GM13976 (cell line): ENCODE measurements around the gene AVL9.
A peak's percentile ranks its signal among the peaks of the same experiment; 100 is the strongest.
"Not testable (repeated sequence)": the region's sequence is repeated elsewhere in the genome, so short reads cannot be mapped to it uniquely, and the experiment has no call there.

ENCODE experiments used
- DNase-seq: peaks from one replicate; pipeline ENCODE4 v3.0.0; 2012; ENCODE audit warnings: low spot score
- CTCF ChIP-seq: IDR thresholded peaks from 2 replicates; pipeline ENCODE4 v1.5.1; 2012; ENCODE audit warnings: borderline replicate concordance, mild to moderate bottlenecking; ENCODE audit not compliant: insufficient read depth; ENCODE audit errors: extremely low read depth, missing control alignments, control extremely low read depth
- in situ Hi-C: fragments of 300-500 bp; cut with MboI; formaldehyde crosslinking; loops from one replicate; pipeline ENCODE4 v1.12.0; 2022; ENCODE audit warnings: low sequenced_read_pairs, mixed read lengths, inconsistent platforms; ENCODE audit not compliant: unreplicated experiment

Gene AVL9

DNA sequence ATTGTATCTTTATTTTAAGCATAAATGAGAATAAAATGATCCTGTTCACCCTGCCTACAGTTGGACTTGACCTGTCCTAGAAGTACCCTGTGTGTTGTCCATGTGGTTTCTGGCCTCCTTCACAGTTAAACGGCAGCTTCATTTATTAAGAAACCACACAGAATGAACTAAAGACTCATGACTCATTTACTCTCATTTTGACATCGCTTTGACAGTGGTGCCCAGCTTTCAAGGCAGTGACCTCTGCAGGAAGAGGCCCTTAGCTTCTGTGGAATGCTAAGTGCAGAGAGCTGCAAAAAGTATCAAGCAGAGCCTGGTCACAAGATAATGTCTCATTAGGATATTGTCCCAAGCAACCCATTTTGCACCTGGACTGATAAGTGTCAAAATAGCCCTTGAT is 93.4 kb downstream of the AVL9 start:
- TF ChIP-seq CTCF: no peak
- DNase-seq: peak; percentile 64
- in situ Hi-C loops: no loop called here

- DNase-seq: no peak
- in situ Hi-C loops: no loop called here
- TF ChIP-seq CTCF: no peak
These were observed 96.6 kb downstream of the AVL9 start for GRCh38 chr7:32591938-32592337.

DNA sequence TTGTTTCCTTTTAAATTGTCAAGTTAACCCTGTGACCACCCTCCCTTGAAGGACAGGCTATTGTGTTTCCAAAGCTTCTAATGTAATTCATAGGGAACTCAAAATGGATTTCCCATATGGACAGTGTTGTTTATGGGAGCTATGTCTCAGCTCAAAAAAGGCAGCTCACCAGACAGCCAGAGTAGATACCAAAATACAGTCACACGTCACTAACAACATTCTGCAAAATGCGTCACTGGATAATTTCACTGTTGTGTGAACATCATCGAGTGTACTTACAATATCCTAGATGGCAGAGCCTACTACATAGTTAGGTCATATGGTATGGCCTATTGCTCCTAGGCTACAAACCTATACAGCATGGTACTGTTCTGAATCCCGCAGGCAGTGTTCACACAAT is 97.4 kb downstream of the AVL9 start:
- in situ Hi-C loops: no loop called here
- no peak for TF ChIP-seq CTCF
- DNase-seq: no peak

DNA sequence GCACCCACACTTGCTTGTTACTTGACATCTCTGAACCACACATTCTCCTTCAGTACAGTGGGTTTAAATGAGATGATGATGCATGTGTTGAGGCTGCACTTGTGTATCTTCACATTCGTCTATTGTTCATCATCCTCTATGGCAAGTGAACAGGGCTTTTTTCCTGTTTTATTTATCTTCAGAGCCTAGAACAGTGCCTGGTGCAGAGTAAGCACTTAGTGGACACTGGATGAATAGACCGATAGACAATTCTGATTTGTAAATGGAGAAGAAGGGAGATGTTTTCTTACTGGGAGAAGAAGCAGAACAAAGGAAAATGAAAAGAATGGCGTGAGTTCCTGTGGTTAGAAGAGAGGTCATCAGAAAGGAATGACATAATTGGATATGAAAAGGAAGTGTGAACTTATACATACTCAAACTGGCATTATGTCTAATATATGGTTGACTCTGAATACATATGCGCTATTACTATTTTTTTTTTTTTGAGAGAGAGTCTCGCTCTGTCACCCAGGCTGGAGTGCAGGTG is 99.7 kb downstream of the AVL9 start:
- in situ Hi-C loops: no loop called here
- DNase-seq: no peak
- no peak for TF ChIP-seq CTCF

- DNase-seq, in situ Hi-C loops: not testable (repeated sequence)
These were observed 105.9 kb downstream of the AVL9 start for GRCh38 chr7:32601196-32601595.

GRCh38 chr7:32602470-32602869 is 107.2 kb downstream of the AVL9 start:
- no peak for DNase-seq
- in situ Hi-C loops: no loop called here
- no peak for TF ChIP-seq CTCF

DNA sequence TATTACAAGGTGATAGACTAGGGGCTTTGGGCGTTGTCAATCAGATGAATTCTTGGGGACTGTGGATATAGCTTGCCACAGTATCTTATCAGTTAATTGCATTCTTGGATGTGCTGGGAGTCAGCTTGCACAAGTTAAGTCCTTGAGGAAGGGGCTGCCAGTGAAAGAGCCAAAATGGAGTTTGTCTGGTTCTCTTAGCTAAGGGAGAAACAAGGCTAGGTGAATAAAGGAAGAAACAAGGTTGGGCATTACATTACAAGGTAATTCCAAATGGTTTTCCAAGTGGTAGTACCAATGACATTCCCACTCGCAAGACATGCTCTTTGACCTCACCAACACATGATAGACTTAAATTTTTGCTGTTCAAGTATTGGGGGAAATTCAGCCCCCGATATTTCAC is 108.2 kb downstream of the AVL9 start:
- DNase-seq, in situ Hi-C loops: not testable (repeated sequence)

DNA sequence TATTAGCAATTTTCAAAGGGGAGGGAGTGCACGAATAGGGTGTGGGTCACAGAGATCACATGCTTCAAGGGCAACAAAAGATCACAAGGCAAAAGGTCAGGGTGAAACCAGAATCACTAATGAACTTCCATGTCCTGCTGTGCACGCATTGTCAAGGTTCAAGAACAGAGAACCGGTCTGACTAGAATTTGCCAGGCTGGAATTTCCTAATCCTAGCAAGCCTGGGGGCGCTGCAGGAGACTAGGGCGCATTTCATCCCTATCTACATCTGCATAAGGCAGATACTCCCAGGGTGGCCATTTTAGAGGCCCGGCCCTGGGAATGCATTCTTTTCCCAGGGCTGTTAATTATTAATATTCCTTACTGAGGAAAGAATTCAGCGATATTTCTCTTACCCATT is 108.8 kb downstream of the AVL9 start:
- DNase-seq, in situ Hi-C loops: not testable (repeated sequence)
